Aorta (tissue), 5 donors: ENCODE measurements around the gene RHPN2. TPM values are rescaled to one million over a fixed set of nuclear protein-coding genes. Genes with fewer than 3 reads are reported as not detected.
"Not testable (repeated sequence)": the region's sequence is repeated elsewhere in the genome, so short reads cannot be mapped to it uniquely, and the experiment has no call there.

ENCODE experiments used
- ATAC-seq: fragments of 200-7000 bp; cut with Tn5 transposase; one replicate; pipeline ENCODE4 v1.9.1; 2022; ENCODE audit warnings: moderate library complexity; ENCODE audit not compliant: low FRiP score
- DNase-seq, 2 donors: peaks; one replicate each; pipeline ENCODE4 v3.0.0-alpha.2; 2020
- H3K27ac ChIP-seq, 2 donors: one replicate each; pipeline ENCODE4 v1.5.1; 2013; ENCODE audit warnings: low read length in 2 of 2, mild to moderate bottlenecking in 2 of 2, moderate library complexity in 2 of 2, control low read depth in 1 of 2, inconsistent platforms in 1 of 2, low read depth in 1 of 2
- H3K27me3 ChIP-seq, 2 donors: one replicate each; pipeline ENCODE4 v1.6.1; 2013; ENCODE audit warnings: control low read depth in 1 of 2, low read length in 1 of 2, mild to moderate bottlenecking in 1 of 2, moderate library complexity in 1 of 2; ENCODE audit not compliant: insufficient read depth in 2 of 2, control insufficient read depth in 1 of 2
- H3K36me3 ChIP-seq, 2 donors: one replicate each; pipeline ENCODE4 v1.6.1; 2013; ENCODE audit warnings: control low read depth in 1 of 2, low read length in 1 of 2, mild to moderate bottlenecking in 1 of 2; ENCODE audit not compliant: insufficient read depth in 2 of 2, control insufficient read depth in 1 of 2
- H3K4me1 ChIP-seq, 2 donors: one replicate each; pipeline ENCODE4 v1.6.1; 2013; ENCODE audit warnings: low read length in 2 of 2, control low read depth in 1 of 2, mild to moderate bottlenecking in 1 of 2, moderate library complexity in 1 of 2; ENCODE audit not compliant: insufficient read depth in 2 of 2, control insufficient read depth in 1 of 2
- H3K4me3 ChIP-seq, 2 donors: one replicate each; pipeline ENCODE4 v1.5.1; 2013; ENCODE audit warnings: low read length in 2 of 2, control low read depth in 1 of 2, mild to moderate bottlenecking in 1 of 2
- H3K9me3 ChIP-seq: one replicate; pipeline ENCODE4 v1.6.1; 2013; ENCODE audit warnings: mild to moderate bottlenecking, low read length; ENCODE audit not compliant: control insufficient read depth
- WGBS, 2 donors: extraction: QIAGEN DNeasy Blood & Tissue Kit; methylation state at CpG; one replicate each; pipeline ENCODE4 v1.1.7; 2013; 5-methylcytosine and 5-hydroxymethylcytosine counted together
- intact Hi-C, 2 donors: fragments of 100-400 bp; cut with DNase I; formaldehyde crosslinking; loops; one replicate each; pipeline versions ENCODE4 v1.14.2 to v1.15.0; 2022
- polyA plus RNA-seq, 2 donors: library from polyadenylated mRNA; stranded (reverse); fragments of 200-250 nt; gene quantifications; one replicate each; pipeline ENCODE4 v1.2.3, GENCODE V29; 2013
- total RNA-seq, 2 donors: library from RNA; stranded (reverse); fragmentation: NEBNext Ultra II Directional; extraction: Animal tissue kit (Norgen Biotek cat#: 25700); gene quantifications; one replicate each; pipeline ENCODE4 v1.2.1, GENCODE V29; 2021
- donor health status: healthy with polysubstance abuse.
- donor health status: Bipolar disorder and iron deficiency.
- donor health status: DM: no; HTN: no; CAD: no.
- donor health status: DM: no; HTN: no; CAD: no.
- donor health status: DM: yes; HTN: yes; CAD: no.

The RHPN2 gene
- total and polyA plus RNA-seq, 4 donors: 0.33 to 5.0 (median 1.5) TPM

DNA sequence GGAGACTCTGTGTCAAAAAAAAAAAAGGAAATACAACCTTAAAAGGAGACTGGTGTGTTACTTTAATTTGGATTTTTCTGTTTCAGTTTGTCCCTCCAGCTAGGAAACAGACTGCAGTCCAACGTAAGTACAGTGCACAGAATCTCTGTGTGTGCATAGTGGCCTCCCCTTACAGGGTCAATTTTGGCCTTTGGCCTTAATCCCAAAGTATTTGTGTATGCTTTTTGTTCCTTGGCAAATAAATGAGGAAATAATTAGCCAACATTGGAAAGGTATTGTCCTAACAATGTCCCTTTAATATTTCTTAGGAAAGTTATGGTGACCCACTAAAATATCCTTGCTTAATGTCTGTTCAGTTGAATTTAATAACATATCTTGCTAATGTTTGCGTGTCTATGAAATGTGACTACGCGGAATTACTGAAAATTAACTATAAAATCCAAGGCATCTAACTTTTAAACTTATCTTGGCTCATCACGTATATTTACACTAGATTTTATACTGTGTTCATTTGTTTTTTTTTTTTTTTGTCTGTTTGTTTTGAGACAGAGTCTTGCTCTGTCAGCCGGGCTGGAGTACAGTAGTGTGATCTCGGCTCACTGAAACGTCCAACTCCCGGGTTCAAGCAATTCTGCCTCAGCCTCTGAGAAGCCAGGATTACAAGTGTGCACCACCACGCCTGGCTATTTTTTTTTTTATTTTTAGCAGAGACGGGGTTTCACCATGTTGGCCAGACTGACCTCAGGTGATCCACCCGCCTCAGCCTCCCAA, 39.0 kb downstream of the RHPN2 start:
- H3K4me3 ChIP-seq, intact Hi-C loops, H3K27me3 ChIP-seq, H3K36me3 ChIP-seq, H3K9me3 ChIP-seq, H3K27ac ChIP-seq, ATAC-seq, DNase-seq, H3K4me1 ChIP-seq: not testable (repeated sequence)
- WGBS, 2 donors: 86 to 92% methylated on average over 11 to 12 of the region's 12 CpGs

DNA sequence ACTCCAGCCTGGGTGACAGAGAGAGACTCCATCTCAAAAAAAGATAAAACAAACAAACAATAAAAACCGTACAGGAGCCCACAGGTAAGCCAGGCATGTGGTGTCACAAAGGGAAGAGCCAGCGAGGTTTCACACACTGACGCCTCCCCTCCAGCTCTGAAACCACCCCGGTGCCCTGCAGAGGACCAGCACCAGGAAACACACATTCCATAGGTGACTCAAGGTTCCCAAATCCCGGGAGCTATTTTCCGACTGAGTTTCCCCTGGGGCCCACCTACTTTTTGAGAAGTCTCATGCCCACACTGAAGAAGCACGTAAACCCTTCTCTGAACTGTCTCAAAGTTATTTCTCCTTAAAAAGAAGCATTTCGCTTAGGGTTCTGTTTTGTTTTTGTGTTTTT, 40.3 kb downstream of the RHPN2 start:
- no peak overlapping the region for H3K4me3 ChIP-seq
- no peak for ATAC-seq
- no peak for DNase-seq
- no peaks in the 10 kb centered on the region for H3K36me3 ChIP-seq
- intact Hi-C loops: no loop called here
- H3K27ac ChIP-seq: no peak overlapping the region
- peaks cover 1% of the 10 kb centered on the region for H3K9me3 ChIP-seq
- 85 to 87% methylated on average over 8 of the region's 8 CpGs for WGBS, 2 donors
- no peaks in the 10 kb centered on the region for H3K4me1 ChIP-seq
- H3K27me3 ChIP-seq: no peaks in the 10 kb centered on the region

DNA sequence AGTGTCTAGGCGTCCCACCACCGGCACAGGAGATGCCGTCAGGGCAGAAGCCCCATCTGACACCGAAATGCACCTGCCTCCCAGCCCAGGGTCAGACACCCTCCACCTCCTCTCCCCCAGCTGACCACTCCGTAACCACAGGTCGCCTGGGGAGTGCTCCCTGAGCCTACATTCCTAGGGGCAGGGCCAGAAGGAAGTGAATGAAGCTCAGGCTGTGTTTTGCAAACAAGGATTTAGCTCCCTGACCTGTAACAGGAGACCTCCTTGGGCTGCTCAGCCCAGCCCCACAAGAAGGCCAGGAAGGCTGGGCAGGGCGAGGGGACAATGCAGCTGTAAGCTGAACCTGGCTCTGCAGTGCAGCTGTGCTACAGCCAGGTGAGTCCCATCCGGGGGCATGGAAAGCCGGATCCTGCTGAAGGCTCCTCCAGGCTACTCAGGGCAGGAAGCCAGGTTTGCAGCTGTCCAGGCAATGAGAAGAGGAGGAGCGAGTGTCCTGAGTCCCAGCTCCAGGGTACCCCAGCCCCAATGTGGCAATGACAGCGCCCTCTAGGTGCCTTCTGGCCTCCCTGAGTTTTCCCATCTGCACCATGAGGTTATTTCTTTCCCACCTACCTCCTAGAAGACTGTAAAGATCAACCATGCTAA, 42.1 kb downstream of the RHPN2 start:
- no peak overlapping the region for H3K4me3 ChIP-seq
- no peak for ATAC-seq
- intact Hi-C loops: no loop called here
- H3K27ac ChIP-seq: no peak overlapping the region
- no peaks in the 10 kb centered on the region for H3K36me3 ChIP-seq
- WGBS, 2 donors: 69 to 77% methylated on average over 11 of the region's 11 CpGs
- no peaks in the 10 kb centered on the region for H3K9me3 ChIP-seq
- H3K27me3 ChIP-seq: no peaks in the 10 kb centered on the region
- DNase-seq: no peak
- no peaks in the 10 kb centered on the region for H3K4me1 ChIP-seq

DNA sequence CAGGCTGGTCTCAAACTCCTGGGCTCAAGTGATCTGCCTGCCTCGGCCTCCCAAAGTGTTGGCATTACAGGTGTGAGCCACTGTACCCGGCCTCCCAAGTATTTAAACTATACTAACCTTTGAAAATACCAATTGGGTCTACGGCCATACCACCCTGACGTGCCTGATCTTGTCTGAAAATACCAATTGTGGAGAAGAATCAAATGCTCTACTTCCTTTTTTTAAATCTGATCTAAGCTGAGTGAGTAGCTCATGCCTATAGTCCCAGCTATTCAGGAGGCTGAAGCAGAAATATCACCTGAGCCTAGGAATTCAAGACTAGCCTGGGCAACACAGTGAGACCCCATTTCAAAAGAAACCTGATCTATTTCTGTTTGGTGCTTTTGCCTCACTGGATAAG, 53.8 kb downstream of the RHPN2 start:
- 96 to 99% methylated on average over 4 of the region's 4 CpGs for WGBS, 2 donors
- H3K4me3 ChIP-seq, ATAC-seq, H3K27me3 ChIP-seq, DNase-seq, H3K4me1 ChIP-seq, H3K36me3 ChIP-seq, H3K9me3 ChIP-seq, H3K27ac ChIP-seq, intact Hi-C loops: not testable (repeated sequence)

DNA sequence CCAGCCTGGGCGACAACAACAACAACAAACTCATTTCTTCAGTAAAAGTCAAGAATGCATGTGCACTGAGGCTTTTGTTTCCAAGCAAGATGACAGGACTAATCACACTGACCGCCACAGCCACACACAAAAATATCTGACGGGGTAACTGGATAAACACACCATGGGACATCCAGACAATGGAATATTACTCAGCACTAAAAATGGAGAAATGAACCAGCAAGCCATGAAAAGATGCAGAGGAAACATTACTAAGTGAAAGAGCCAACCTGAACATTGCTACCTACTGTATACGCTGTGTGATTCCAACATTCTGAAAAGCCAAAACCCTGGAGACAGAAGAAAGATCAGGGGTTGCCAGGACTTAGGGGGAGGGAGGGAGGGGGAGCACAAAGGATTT, 56.0 kb downstream of the RHPN2 start:
- intact Hi-C loops: no loop called here
- no peaks in the 10 kb centered on the region for H3K9me3 ChIP-seq
- no peak overlapping the region for H3K4me3 ChIP-seq
- WGBS, 2 donors: 94 to 96% methylated on average over 4 of the region's 4 CpGs
- ATAC-seq (no peak), DNase-seq (no peak)
- no peaks in the 10 kb centered on the region for H3K36me3 ChIP-seq
- no peak overlapping the region for H3K27ac ChIP-seq
- H3K27me3 ChIP-seq: no peaks in the 10 kb centered on the region
- no peaks in the 10 kb centered on the region for H3K4me1 ChIP-seq

DNA sequence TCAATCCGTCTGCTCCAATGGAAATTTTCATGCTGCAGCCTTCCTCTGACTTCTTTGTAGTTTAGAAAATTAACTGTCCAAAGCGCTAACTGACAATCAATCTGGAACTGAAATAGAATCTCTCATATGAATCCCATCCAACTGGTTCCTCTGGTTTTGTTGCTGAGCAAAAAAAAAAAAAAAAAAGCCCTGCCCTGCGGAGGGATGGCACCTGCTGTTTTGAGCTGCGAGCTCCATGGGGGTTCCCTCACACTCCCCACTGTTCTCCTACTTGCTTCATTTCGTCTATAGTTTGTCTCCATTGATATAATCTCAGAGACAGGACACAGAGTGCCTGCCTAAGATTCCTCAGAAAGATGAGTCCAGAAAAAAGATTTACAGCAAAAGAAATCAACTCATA, 59.2 kb downstream of the RHPN2 start:
- no peak for DNase-seq
- no peaks in the 10 kb centered on the region for H3K27me3 ChIP-seq
- no peak overlapping the region for H3K4me3 ChIP-seq
- H3K4me1 ChIP-seq: no peaks in the 10 kb centered on the region
- WGBS, 2 donors: 86 to 89% methylated on average over 5 of the region's 5 CpGs
- ATAC-seq: no peak
- no peaks in the 10 kb centered on the region for H3K9me3 ChIP-seq
- H3K27ac ChIP-seq: no peak overlapping the region
- H3K36me3 ChIP-seq: no peaks in the 10 kb centered on the region
- intact Hi-C loops: no loop called here

DNA sequence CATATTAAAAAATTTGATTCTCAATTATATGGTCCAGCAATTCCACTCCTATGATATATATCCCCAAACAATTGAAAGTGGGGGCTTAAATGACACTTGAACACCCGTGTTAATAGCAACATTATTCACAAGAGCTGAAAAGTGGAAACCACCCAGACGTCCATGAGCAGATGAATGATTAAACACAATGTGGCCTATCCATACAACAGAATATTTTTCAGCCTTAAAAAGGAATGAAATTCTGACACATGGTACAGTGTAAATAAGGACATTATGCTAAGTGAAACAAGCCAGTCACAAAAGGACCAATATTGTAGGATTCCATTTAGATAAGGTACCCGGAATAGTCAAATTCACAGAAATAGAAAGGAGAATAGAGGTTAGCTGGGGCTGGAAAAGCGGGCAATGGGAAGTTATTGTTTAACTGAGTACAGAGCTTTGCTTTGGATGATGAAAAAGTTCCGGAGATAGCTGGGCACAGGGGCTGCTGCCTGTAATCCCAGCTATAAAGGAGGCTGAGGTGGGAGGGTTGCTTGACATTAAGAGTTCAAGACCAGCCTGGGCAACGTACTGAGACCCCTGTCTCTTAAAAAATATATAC, 61.2 kb downstream of the RHPN2 start:
- not testable (repeated sequence) for DNase-seq

DNA sequence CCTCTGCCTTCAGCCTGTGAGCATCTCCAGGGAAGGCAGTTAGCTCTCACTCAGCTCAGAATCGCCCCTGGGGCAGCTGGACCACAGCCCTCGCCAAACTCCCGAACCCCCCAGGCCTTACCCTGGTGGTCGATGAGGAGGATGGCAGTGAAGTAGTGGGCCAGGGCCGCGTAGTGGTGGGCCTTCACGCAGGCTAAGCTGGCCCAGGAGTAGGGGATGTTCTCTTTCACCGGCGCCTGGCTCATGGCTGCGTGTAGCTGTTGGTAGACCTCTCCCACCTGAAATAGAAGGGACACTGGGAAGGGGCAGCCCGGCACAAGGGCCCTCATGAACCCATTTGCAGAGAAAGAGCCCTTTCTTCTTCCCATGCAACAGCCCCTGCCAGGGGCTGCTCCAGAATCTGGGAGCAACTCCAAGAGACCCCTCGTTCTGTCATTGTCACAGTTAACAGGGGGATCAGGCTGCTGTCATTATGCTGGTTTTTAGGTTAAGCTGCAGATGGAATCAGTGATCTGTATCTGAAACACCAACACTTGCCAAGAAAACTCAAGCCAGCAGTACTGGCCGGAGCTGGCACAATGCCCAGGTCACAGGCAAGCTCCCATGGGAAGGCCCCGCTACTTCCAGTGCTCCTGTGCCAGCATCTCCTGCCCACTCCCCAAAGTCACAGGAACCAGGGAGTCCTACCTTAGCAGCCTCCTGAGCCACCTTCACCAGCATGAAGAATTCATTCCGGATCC, 62.4 kb downstream of the RHPN2 start:
- WGBS, 2 donors: 75 to 78% methylated on average over 15 of the region's 15 CpGs
- intact Hi-C loops: not testable (repeated sequence)

More for the DNA sequence above, 61.2 kb downstream of the RHPN2 start:
- H3K4me3 ChIP-seq, H3K27me3 ChIP-seq, H3K4me1 ChIP-seq, H3K9me3 ChIP-seq, H3K27ac ChIP-seq, intact Hi-C loops, ATAC-seq, H3K36me3 ChIP-seq: not testable (repeated sequence)
- WGBS, 2 donors: 74 to 79% methylated on average over 6 of the region's 6 CpGs

More for the DNA sequence above, 62.4 kb downstream of the RHPN2 start:
- H3K9me3 ChIP-seq, H3K4me3 ChIP-seq, DNase-seq, ATAC-seq, H3K4me1 ChIP-seq, H3K36me3 ChIP-seq, H3K27me3 ChIP-seq, H3K27ac ChIP-seq: not testable (repeated sequence)
